ENCODE data around the gene IVD. TPM values are rescaled to one million over a fixed set of nuclear protein-coding genes. Genes with fewer than 3 reads are reported as not detected.

The IVD gene
- total RNA-seq, 1 experiment from 2014 or later, result 93.1 TPM

DNA sequence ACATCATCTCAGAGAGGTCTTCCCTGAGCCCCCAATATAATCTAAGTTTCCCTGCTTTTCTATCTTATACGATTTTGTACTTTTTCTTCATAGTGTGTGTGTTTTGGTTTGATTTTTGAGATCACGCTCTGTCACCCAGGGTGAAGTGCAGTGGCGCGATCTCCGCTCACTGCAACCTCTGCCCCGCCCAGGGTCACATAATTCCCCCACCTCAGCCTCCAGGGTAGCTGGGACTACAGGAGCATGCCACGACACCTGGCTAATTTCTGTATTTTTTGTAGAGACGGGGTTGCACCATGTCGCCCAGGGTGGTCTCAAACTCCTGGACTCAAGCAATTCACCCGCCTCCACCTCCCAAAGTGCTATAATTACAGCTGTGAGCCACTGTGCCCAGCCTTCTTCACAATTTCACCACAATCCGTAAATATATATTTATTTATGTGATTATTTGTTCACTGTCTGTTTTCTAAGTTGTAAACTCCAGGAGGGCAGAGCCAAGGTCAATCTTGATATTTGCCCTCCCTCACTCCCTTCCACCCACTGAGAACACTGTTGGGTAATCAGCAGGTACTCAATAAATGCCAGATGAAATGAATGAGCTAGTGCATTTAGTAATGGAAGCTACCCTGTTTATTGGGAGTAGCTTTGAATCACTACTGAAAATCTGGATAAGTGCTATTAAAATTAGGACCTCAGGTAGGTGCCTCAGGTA, 23.6 kb upstream of the IVD start:
- H2AK5ac ChIP-seq (ENCODE audit: insufficient read length, low read length), result no peak overlapping the region
- Mint-ChIP-seq H3K27ac (peak overlapping the region in 2 of 3 experiments; percentile 80 to 97; a peak in 3 of 7 replicates), H3K9me3 (0 out of 5 replicates have a peak, but pooled peaks cover 0 to under 1% of the 10 kb centered on the region in 2 experiments), H3K4me1 (peaks cover 18 to 20% of the 10 kb centered on the region in 2 experiments), H3K27me3 (ENCODE audit: low read depth) (no peaks in the 10 kb centered on the region; the same call in 1 of the 2 replicates), H3K4me3 (peak overlapping the region in 1 of 2 experiments; percentile 83; a peak in 3 of 5 replicates), H3K36me3 (ENCODE audit: insufficient read depth in 1 of 3, low read depth in 3 of 3) (peaks cover 25 to 33% (median 30%) of the 10 kb centered on the region in 3 experiments)
- H3K9ac ChIP-seq (ENCODE audit: extremely low read depth, insufficient read length, low read length), result peak overlapping the region; percentile 40
- H3K27ac ChIP-seq (ENCODE audit: insufficient read length, low read depth, low read length), result no peak overlapping the region
- peaks cover 4% of the 10 kb centered on the region for H3K4me1 ChIP-seq (ENCODE audit: insufficient read depth, low read length)
- no peak overlapping the region for H3K23ac ChIP-seq (ENCODE audit: insufficient read length, low read depth, low read length)
- peaks cover 5% of the 10 kb centered on the region for H3K23me2 ChIP-seq (ENCODE audit: insufficient read length, low read depth, low read length, poor library complexity, severe bottlenecking)
- TF ChIP-seq, protein P1, sequence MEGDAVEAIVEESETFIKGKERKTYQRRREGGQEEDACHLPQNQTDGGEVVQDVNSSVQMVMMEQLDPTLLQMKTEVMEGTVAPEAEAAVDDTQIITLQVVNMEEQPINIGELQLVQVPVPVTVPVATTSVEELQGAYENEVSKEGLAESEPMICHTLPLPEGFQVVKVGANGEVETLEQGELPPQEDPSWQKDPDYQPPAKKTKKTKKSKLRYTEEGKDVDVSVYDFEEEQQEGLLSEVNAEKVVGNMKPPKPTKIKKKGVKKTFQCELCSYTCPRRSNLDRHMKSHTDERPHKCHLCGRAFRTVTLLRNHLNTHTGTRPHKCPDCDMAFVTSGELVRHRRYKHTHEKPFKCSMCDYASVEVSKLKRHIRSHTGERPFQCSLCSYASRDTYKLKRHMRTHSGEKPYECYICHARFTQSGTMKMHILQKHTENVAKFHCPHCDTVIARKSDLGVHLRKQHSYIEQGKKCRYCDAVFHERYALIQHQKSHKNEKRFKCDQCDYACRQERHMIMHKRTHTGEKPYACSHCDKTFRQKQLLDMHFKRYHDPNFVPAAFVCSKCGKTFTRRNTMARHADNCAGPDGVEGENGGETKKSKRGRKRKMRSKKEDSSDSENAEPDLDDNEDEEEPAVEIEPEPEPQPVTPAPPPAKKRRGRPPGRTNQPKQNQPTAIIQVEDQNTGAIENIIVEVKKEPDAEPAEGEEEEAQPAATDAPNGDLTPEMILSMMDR (conservative IDR thresholded peaks at IDR 0.05), result no peak
- no peak overlapping the region for H2BK12ac ChIP-seq (ENCODE audit: insufficient read length, low read depth, low read length)
- H3K14ac ChIP-seq (ENCODE audit: insufficient read depth, low read length), result no peak overlapping the region
- no peak overlapping the region for H4K8ac ChIP-seq (replicated peaks; ENCODE audit: insufficient read length, low read depth, low read length)
- H2AFZ ChIP-seq (ENCODE audit: low read length), result no peak overlapping the region
- peaks cover 7% of the 10 kb centered on the region; the same call in 1 of the 2 replicates for H3K79me2 ChIP-seq (ENCODE audit: insufficient read depth, low read length)
- H2BK20ac ChIP-seq (ENCODE audit: low read depth, low read length, poor library complexity, severe bottlenecking), result no peak overlapping the region
- no peak overlapping the region for H4K91ac ChIP-seq (ENCODE audit: insufficient read length, low read depth, low read length)
- peaks cover 4% of the 10 kb centered on the region for H3K79me1 ChIP-seq (ENCODE audit: insufficient read depth, low read depth, low read length, poor library complexity, severe bottlenecking)
- no peaks in the 10 kb centered on the region for H3K27me3 ChIP-seq (ENCODE audit: insufficient read depth, low read length)
- no CpG with 5 or more reads among the region's 11 CpGs for WGBS (ENCODE audit: extremely low coverage, insufficient read length, low lambda C conversion rate)
- no peak for DNase-seq
- no peaks in the 10 kb centered on the region for H4K20me1 ChIP-seq (ENCODE audit: control insufficient read depth, insufficient read depth, insufficient read length)
- H3K18ac ChIP-seq (ENCODE audit: insufficient read length, low read depth, low read length), result no peak overlapping the region
- no peaks in the 10 kb centered on the region for H3K9me3 ChIP-seq (ENCODE audit: control insufficient read depth, low read depth, low read length)
- H3K4ac ChIP-seq (ENCODE audit: low read depth, low read length), result no peak overlapping the region
- no peak overlapping the region for H4K5ac ChIP-seq (ENCODE audit: insufficient read length, low read depth, low read length)
- H3K4me2 ChIP-seq (ENCODE audit: insufficient read depth, insufficient read length, low read length), result peak overlapping the region; percentile 59
- H3T11ph ChIP-seq (ENCODE audit: low read length), result no peak overlapping the region
- no peak overlapping the region for H2BK120ac ChIP-seq (ENCODE audit: low read depth, low read length, poor library complexity, severe bottlenecking)
- H3K56ac ChIP-seq (ENCODE audit: insufficient read length, low read depth, low read length), result no peak overlapping the region
- H2BK5ac ChIP-seq (ENCODE audit: insufficient read length, low read length), result no peak overlapping the region
- no peak overlapping the region for H2BK15ac ChIP-seq (ENCODE audit: low read depth, low read length)
